Activated CD8-positive, alpha-beta memory T cell treated with anti-CD3 and anti-CD28 coated beads, Interleukin-2, amount 50 U/mL, for 24 hours (primary cell): ENCODE data around the gene TARS2.

ENCODE experiments used
- DNase-seq: peaks from one replicate; pipeline ENCODE4 v3.0.0-alpha.2; 2020; ENCODE audit errors: extremely low read depth

TARS2 gene

GRCh38 chr1:150537732-150538684 is 50.8 kb downstream of the TARS2 start:
- no peak for DNase-seq

- no peak for DNase-seq
Observed at GRCh38 chr1:150543500-150544143, 56.4 kb downstream of the TARS2 start.

GRCh38 chr1:150544204-150544603 is 57.0 kb downstream of the TARS2 start:
- no peak for DNase-seq

- no peak for DNase-seq
Observed at GRCh38 chr1:150545486-150546032, 58.3 kb downstream of the TARS2 start.

GRCh38 chr1:150546294-150546937 is 59.2 kb downstream of the TARS2 start:
- no peak for DNase-seq

GRCh38 chr1:150548324-150548631 is 61.1 kb downstream of the TARS2 start:
- DNase-seq, result no peak

- DNase-seq, result no peak
Observed at GRCh38 chr1:150548632-150549495, 61.6 kb downstream of the TARS2 start, which contains the start of gene ADAMTSL4. Gene ADAMTSL4, plus strand, starts transcription at chr1:150549408. Its CDS starts 2,881 bp downstream, at chr1:150552289.

- DNase-seq, result no peak
Observed at GRCh38 chr1:150549496-150550221, 62.4 kb downstream of the TARS2 start.

- DNase-seq, result no peak
Observed at GRCh38 chr1:150550222-150551050, 63.2 kb downstream of the TARS2 start.

GRCh38 chr1:150551051-150551783 is 64.0 kb downstream of the TARS2 start:
- no peak for DNase-seq

- DNase-seq, result no peak
Observed at GRCh38 chr1:150551784-150552127, 64.5 kb downstream of the TARS2 start.

GRCh38 chr1:150552128-150552910 is 65.1 kb downstream of the TARS2 start:
- DNase-seq, result no peak

- DNase-seq, result no peak
Observed at GRCh38 chr1:150552911-150553289, 65.7 kb downstream of the TARS2 start.

GRCh38 chr1:150553392-150554085 is 66.3 kb downstream of the TARS2 start:
- DNase-seq, result no peak

GRCh38 chr1:150554086-150554452 is 66.8 kb downstream of the TARS2 start:
- DNase-seq, result no peak

- no peak for DNase-seq
Observed at GRCh38 chr1:150555198-150555970, 68.2 kb downstream of the TARS2 start.
